K562 (cell line): ENCODE measurements around the gene SNRNP200. TPM values are rescaled to one million over a fixed set of nuclear protein-coding genes. Genes with fewer than 3 reads are reported as not detected.

Experiments used
- FOXK1 ChIP-seq: sonication (generic); formaldehyde crosslinking; IDR thresholded peaks from 2 replicates; pipeline ENCODE4 v1.8.0; 2022; ENCODE audit warnings: missing genetic modification reagents, mild to moderate bottlenecking, borderline replicate concordance
- MBD2 ChIP-seq: sonication (generic); IDR thresholded peaks from 2 replicates; pipeline ENCODE4 v1.6.1; 2016; ENCODE audit warnings: low read depth, borderline replicate concordance
- POLR2G ChIP-seq: fragments of 200-400 bp; formaldehyde crosslinking; IDR thresholded peaks from 2 replicates; pipeline ENCODE4 v1.6.1; 2017; ENCODE audit warnings: low read depth, mild to moderate bottlenecking, antibody characterized with exemption, low read length, moderate library complexity
- SNAPC5 ChIP-seq: fragments of 250-450 bp; sonication (Bioruptor Pico); IDR thresholded peaks from 2 replicates; pipeline ENCODE4 v1.8.0; 2021; ENCODE audit warnings: moderate library complexity, mild to moderate bottlenecking, inconsistent platforms
- YY1 ChIP-seq, 3 experiments: IDR thresholded peaks; 2 replicates each; pipeline ENCODE4 v1.6.1; 2011; ENCODE audit warnings: low read length in 2 of 3, mild to moderate bottlenecking in 2 of 3, moderate library complexity in 2 of 3, borderline replicate concordance in 1 of 3, control low read depth in 1 of 3, low read depth in 1 of 3; ENCODE audit not compliant: insufficient read depth in 3 of 3, insufficient replicate concordance in 2 of 3, control insufficient read depth in 1 of 3, insufficient read length in 1 of 3; ENCODE audit errors: extremely low read depth in 1 of 3
- ZBTB5 ChIP-seq: fragments of 450-650 bp; IDR thresholded peaks from 2 replicates; pipeline ENCODE4 v1.6.1; 2017; ENCODE audit warnings: antibody characterized with exemption
- polyA plus RNA-seq, 8 experiments: library from polyadenylated mRNA; depleted of rRNA in 4 of 8; stranded (reverse) in 5 of 8; unstranded in 3 of 8; fragments of >200 nt; fragmentation: Nextera tagmentation in 2 of 8; fragmentation: Illumina TruSeq in 1 of 8; extraction: Ambion mirVana in 2 of 8; extraction: Trizol in 1 of 8; gene quantifications; 2 replicates each; pipeline versions ENCODE4 v1.2.1 to v1.2.3, GENCODE V29; 2011 to 2014; ENCODE audit warnings: inconsistent platforms in 1 of 8, missing spikeins in 1 of 8
- total RNA-seq, 7 experiments: library from RNA; depleted of rRNA in 6 of 7; stranded (reverse); fragments of >200 nt in 6 of 7; fragmentation: Illumina TruSeq in 2 of 7; extraction: Trizol in 2 of 7; gene quantifications; 2 replicates each; pipeline versions ENCODE4 v1.2.1 to v1.2.3, GENCODE V29; 2011 to 2021; ENCODE audit warnings: low replicate concordance in 1 of 7

Gene SNRNP200
- total and polyA plus RNA-seq, 9 of the 15 experiments (the other 6 are each of a cell fraction or from before 2014, with no cell fraction given): 76.1 to 231 (median 155) TPM

GRCh38 chr2:96325041-96325883, 19.9 kb upstream of the SNRNP200 start, which contains the start of gene ITPRIPL1 (continued):
- TF ChIP-seq YY1 (IDR thresholded peaks at IDR 0.05; ENCODE audit: borderline replicate concordance in 1 of 3, control insufficient read depth in 1 of 3, extremely low read depth in 1 of 3, insufficient read depth in 3 of 3, insufficient read length in 1 of 3, insufficient replicate concordance in 2 of 3, low read depth in 1 of 3, low read length in 2 of 3) (no peak), SNAPC5 (CRISPR knock-in tag) (no peak), ZBTB5 (no peak), FOXK1 (CRISPR knock-in tag) (no peak), MBD2 (no peak), POLR2G (peak; percentile 72)
